ENCODE data around the gene ZNF407.

DNA sequence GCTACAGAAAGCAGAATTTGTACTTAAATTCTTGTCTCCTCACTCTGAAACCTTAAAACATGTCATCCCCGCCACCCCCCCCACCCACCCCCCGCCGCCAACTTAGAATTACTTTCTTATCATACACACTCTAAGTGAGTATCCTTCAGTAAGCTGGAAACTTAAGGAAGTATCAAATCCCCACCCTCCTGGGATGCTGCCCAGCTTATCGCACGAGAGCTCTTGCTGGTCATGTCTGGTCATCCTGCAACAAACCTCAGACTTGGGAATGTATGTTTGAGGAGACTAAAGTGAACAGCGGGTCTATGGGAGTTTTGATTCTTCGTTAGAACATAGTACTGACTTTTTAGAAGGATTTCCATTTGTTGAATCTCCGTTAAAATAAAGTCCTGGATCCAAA lies 408.0 kb downstream of the ZNF407 start:
- TF ChIP-seq, protein P1, sequence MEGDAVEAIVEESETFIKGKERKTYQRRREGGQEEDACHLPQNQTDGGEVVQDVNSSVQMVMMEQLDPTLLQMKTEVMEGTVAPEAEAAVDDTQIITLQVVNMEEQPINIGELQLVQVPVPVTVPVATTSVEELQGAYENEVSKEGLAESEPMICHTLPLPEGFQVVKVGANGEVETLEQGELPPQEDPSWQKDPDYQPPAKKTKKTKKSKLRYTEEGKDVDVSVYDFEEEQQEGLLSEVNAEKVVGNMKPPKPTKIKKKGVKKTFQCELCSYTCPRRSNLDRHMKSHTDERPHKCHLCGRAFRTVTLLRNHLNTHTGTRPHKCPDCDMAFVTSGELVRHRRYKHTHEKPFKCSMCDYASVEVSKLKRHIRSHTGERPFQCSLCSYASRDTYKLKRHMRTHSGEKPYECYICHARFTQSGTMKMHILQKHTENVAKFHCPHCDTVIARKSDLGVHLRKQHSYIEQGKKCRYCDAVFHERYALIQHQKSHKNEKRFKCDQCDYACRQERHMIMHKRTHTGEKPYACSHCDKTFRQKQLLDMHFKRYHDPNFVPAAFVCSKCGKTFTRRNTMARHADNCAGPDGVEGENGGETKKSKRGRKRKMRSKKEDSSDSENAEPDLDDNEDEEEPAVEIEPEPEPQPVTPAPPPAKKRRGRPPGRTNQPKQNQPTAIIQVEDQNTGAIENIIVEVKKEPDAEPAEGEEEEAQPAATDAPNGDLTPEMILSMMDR (IDR thresholded peaks at IDR 0.05; ENCODE audit: borderline replicate concordance, extremely low read depth, low read length, poor library complexity, severe bottlenecking): no peak
- no peak for TF ChIP-seq EZH2 (IDR thresholded peaks at IDR 0.05; ENCODE audit: borderline replicate concordance, low read depth, low read length, severe bottlenecking)

Measured in DND-41 (cell line).